ENCODE data around the gene GDF2.

DNA sequence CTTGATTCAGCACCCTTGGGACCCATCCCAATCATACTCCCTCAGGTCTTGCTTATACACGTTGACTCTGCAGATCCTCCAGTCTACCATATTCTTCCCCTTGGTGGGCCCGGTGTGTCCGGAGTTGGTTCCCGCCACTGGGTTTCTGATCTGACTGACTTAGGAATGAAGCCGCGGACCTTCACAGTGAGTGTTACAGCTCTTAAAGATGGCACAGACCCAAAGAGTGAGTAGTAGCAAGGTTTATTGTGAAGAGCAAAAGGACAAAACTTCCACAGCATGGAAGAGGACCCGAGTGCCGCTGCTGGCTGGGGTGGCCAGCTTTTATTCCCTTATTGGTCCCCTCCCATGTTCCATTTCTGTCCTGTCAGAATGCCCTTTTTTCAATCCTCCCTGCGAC lies 28.2 kb upstream of the GDF2 start:
- TF ChIP-seq CTCF (IDR thresholded peaks at IDR 0.05), result no peak
- no peak for TF ChIP-seq ZFX (IDR thresholded peaks at IDR 0.05; ENCODE audit: borderline replicate concordance)

All from 22Rv1 (cell line).